ENCODE data around the gene KRTAP5-10.

GRCh38 chr11:71575723-71576424 lies 10.5 kb downstream of the KRTAP5-10 start:
- TF ChIP-seq, protein P1, sequence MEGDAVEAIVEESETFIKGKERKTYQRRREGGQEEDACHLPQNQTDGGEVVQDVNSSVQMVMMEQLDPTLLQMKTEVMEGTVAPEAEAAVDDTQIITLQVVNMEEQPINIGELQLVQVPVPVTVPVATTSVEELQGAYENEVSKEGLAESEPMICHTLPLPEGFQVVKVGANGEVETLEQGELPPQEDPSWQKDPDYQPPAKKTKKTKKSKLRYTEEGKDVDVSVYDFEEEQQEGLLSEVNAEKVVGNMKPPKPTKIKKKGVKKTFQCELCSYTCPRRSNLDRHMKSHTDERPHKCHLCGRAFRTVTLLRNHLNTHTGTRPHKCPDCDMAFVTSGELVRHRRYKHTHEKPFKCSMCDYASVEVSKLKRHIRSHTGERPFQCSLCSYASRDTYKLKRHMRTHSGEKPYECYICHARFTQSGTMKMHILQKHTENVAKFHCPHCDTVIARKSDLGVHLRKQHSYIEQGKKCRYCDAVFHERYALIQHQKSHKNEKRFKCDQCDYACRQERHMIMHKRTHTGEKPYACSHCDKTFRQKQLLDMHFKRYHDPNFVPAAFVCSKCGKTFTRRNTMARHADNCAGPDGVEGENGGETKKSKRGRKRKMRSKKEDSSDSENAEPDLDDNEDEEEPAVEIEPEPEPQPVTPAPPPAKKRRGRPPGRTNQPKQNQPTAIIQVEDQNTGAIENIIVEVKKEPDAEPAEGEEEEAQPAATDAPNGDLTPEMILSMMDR (IDR thresholded peaks at IDR 0.05) = no peak
- TF ChIP-seq POLR2A (IDR thresholded peaks at IDR 0.05) = no peak
- TF ChIP-seq EP300 (IDR thresholded peaks at IDR 0.05) = no peak

Data from tibial nerve (tissue), 4 donors.